ENCODE data around the gene NTM.

The NTM gene

DNA sequence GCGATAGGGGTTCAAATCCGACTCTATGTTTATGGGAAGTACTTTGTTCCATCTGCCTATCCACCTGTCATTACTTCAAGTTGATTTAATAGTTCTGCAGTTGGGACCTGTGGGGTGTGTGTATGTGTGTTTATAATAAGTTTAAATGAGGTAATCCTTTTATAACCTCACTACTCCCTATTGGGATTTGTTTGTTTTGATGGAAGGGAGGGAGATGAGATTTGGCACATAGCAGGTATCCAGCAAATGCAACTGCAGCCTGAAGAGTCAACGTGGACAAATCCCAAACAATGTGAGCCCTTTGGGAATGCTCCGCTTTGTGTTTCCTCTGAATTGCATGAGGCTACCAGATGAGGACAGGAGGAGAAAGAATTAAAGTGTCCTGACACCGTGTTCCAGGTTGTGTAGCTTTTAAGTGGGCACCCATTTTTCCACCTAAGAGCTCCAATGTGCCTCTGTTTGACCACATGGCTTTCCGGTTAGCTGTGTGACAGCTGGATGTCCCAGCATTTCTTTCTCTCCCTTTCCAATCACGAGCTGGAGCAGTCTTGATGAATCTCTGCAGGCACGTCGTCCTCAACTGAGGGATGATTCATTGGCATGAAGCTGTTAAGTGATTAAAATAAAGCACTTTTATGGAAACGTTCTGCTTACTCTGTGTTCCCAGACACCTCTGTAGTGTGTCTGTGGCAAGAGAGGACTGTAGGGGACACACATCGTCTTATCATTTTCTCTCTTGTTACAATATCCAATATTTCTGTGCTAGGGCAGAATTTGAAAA is 610.7 kb downstream of the NTM start:
- peak; percentile 55 for DNase-seq (ENCODE audit: low read depth)
- TF ChIP-seq, protein P1, sequence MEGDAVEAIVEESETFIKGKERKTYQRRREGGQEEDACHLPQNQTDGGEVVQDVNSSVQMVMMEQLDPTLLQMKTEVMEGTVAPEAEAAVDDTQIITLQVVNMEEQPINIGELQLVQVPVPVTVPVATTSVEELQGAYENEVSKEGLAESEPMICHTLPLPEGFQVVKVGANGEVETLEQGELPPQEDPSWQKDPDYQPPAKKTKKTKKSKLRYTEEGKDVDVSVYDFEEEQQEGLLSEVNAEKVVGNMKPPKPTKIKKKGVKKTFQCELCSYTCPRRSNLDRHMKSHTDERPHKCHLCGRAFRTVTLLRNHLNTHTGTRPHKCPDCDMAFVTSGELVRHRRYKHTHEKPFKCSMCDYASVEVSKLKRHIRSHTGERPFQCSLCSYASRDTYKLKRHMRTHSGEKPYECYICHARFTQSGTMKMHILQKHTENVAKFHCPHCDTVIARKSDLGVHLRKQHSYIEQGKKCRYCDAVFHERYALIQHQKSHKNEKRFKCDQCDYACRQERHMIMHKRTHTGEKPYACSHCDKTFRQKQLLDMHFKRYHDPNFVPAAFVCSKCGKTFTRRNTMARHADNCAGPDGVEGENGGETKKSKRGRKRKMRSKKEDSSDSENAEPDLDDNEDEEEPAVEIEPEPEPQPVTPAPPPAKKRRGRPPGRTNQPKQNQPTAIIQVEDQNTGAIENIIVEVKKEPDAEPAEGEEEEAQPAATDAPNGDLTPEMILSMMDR (conservative IDR thresholded peaks at IDR 0.05; ENCODE audit: low read length) = no peak

DNA sequence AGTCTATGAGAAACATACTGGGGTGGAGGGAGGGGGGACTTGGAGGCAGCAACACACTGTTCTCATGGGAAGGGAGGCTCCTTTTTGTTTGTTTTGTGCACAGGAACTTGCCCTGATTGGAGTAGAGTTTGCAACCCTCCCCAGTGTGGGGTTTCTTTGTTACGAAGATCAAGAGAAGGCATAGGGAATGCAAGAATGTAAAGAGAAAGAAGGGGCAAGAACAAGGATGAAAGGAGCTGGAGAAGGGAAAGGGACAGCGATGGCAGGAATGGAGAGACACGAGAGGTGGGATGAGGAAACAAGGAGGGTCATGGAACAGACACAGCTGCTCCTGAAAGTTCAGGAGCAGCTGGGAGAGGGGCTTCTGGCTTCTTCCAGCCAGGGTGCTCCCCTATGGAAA is 611.7 kb downstream of the NTM start:
- H3K4me3 ChIP-seq (ENCODE audit: low read length) = no peak overlapping the region
- DNase-seq (ENCODE audit: low read depth) = no peak
- TF ChIP-seq, protein P1 (conservative IDR thresholded peaks at IDR 0.05; ENCODE audit: low read length) = no peak

More for the DNA sequence above, 610.7 kb downstream of the NTM start:
- no peak overlapping the region for H3K4me3 ChIP-seq (ENCODE audit: low read length)

DNA sequence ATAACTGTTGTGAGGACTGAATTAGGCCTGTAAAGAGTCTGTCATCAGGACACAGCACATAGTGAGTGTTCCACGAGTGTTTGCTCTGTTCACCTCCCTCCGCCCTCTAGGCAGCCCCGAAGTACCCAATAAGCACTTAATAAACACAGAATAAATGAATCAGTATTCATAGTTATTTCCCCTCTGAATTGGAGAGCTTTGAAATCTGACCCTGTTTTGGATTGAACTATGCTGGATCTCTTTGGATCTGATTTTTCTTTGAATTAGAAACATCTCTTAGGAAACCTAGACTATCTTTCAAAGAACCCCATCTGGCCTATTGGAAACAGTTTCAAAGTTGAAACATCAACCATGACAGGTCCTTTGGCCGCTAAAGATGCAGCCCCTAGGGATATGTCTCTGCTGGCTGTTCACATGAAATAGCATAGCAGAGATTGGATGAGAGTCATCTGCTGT is 615.5 kb downstream of the NTM start:
- DNase-seq (ENCODE audit: low read depth) = peak; percentile 21
- no peak overlapping the region for H3K4me3 ChIP-seq (ENCODE audit: low read length)
- TF ChIP-seq, protein P1 (conservative IDR thresholded peaks at IDR 0.05; ENCODE audit: low read length) = no peak

DNA sequence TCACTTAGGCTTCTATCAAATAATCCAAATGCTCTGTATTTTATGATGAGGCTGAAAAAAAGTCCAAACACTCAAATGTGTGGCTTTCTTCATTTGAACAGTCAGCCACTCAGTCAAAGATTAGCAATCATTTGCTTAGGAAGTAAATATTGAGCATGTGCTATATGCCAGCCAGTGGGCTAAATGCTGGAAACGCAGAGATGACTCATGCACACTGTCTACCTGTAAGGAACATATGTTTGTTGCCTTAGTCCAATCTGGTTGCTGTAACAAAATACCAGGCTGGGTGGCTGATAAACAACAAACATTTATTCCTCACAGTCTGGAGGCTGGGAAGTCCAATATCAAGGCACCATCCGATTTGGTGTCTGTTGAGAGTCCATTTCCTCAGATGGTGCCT is 617.3 kb downstream of the NTM start:
- no peak for DNase-seq (ENCODE audit: low read depth)
- H3K4me3 ChIP-seq (ENCODE audit: low read length) = no peak overlapping the region
- TF ChIP-seq, protein P1 (conservative IDR thresholded peaks at IDR 0.05; ENCODE audit: low read length) = no peak

DNA sequence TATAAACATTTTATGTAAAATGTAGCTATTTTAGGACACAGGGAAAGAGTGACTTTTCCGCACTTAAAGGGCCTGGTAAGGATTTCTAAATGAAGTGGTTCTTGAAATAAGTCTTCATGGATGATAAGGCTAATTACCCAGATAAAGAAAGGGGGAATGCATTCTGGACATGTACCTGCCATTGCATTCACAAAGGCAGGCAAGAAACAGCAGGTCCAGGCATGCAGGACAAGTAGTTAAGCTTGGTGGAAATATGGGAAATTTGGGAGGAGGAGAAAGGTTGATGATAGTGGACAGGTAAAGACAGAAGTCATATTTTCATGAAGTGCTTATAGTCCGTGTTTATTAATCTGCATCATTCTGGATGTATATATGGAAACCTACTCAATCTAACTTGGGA is 621.2 kb downstream of the NTM start:
- H3K4me3 ChIP-seq (ENCODE audit: low read length) = no peak overlapping the region
- DNase-seq (ENCODE audit: low read depth) = no peak
- TF ChIP-seq, protein P1 (conservative IDR thresholded peaks at IDR 0.05; ENCODE audit: low read length) = no peak

DNA sequence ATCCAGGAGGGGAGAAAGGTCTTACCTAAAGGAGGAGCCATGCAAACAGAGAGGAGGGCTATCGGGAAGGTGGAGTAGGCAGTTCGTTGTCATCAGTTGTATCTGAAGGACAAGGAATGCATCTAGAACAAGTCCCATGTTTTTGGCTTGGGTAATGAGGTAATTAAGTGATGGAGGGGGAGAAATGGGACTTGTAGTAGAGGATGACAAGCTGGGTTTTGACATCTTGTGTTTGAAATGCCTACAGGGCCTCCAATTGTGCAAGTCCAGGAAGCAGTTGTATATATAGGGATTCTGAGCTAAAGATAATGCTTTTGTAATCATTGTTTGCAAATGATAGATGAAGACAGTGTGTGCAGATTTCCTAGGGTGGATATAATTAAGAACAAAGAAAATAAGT is 622.8 kb downstream of the NTM start:
- no peak for DNase-seq (ENCODE audit: low read depth)
- TF ChIP-seq, protein P1 (conservative IDR thresholded peaks at IDR 0.05; ENCODE audit: low read length) = no peak
- H3K4me3 ChIP-seq (ENCODE audit: low read length) = no peak overlapping the region

DNA sequence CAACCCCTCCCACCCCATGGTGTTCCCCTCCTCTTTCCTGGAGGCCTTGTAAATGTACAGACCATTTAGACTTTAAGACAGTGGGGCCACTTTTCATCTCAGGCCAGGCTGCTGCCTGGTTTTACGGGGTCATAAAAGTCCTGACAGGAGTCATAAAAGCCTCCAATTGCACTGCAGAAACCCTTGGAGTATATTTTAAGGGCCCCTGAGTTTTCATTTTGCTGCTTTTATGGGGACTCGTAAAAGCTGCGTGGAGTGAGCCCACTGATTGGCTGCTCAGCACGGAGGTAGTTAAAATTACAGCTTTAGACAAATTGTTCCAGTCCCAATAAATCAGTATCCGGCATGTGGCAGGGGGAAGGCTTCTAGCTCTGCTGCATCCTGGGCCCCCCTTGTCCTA is 627.6 kb downstream of the NTM start:
- no peak for DNase-seq (ENCODE audit: low read depth)
- TF ChIP-seq, protein P1 (conservative IDR thresholded peaks at IDR 0.05; ENCODE audit: low read length) = no peak
- H3K4me3 ChIP-seq (ENCODE audit: low read length) = no peak overlapping the region
